Progenitor cell of endocrine pancreas (in vitro differentiated cells): ENCODE data around the gene REV1. TPM values are rescaled to one million over a fixed set of nuclear protein-coding genes. Genes with fewer than 3 reads are reported as not detected.
"Not testable (repeated sequence)": the region's sequence is repeated elsewhere in the genome, so short reads cannot be mapped to it uniquely, and the experiment has no call there.

Experiments
- DNase-seq: peaks from one replicate; pipeline ENCODE4 v3.0.0; 2021; ENCODE audit warnings: low spot score; ENCODE audit not compliant: unreplicated experiment
- H3K27ac Mint-ChIP-seq: 2 replicates; pipeline ENCODE4 v1.8.0; 2021; ENCODE audit warnings: mild to moderate bottlenecking, moderate library complexity, mixed read lengths
- H3K27me3 Mint-ChIP-seq: 2 replicates; pipeline ENCODE4 v1.8.0; 2021; ENCODE audit warnings: mixed read lengths
- H3K36me3 Mint-ChIP-seq: 2 replicates; pipeline ENCODE4 v1.8.0; 2022; ENCODE audit warnings: mixed read lengths; ENCODE audit not compliant: insufficient read depth
- H3K4me1 Mint-ChIP-seq: 2 replicates; pipeline ENCODE4 v1.8.0; 2021; ENCODE audit warnings: low read depth, mixed read lengths
- H3K4me3 Mint-ChIP-seq: 2 replicates; pipeline ENCODE4 v1.8.0; 2021; ENCODE audit warnings: low read depth, mild to moderate bottlenecking, moderate library complexity, mixed read lengths
- H3K9me3 Mint-ChIP-seq: 2 replicates; pipeline ENCODE4 v1.8.0; 2021; ENCODE audit warnings: low read depth, mixed read lengths
- total RNA-seq: library from RNA; stranded (reverse); gene quantifications from 2 replicates; pipeline ENCODE4 v1.2.1, GENCODE V29; 2021
- TF ChIP-seq, protein P1 (sequence below): fragments of 200-600 bp; sonication (generic); IDR thresholded peaks from one replicate; pipeline ENCODE4 v1.5.0; 2021; ENCODE audit warnings: antibody characterized with exemption, mild to moderate bottlenecking; ENCODE audit not compliant: unreplicated experiment

Gene REV1
- total RNA-seq, 1 donor from 2014 or later = 53.7 TPM

DNA sequence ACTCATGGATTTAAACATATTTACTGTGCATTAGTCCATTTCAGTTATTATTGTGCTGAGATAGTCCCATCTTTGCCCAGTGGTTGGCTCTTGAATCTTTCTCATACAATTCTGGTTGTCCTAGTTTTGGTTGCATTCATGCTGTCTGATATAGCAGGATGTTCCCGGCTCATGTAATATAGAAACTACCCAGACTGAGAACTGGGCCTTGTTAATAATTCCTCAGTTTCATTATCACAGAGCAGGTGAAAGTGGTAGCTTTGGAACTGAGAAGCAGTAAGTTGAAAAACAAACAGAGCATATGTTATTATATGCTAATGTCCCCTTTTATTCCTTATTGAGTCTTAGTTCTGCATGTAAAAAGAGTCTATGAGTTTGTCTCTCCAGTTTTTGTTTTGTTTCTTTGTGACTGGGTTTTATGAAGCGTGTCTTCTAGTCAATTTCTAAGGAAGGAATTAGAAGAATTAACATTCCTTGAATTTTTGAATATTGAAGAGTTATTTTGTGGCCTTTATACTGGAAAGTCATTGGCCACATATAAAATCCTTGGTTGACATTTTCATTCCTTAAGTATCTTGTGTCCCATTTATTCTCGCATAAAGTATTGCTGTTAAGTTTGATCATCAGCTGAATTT, 109.3 kb downstream of the REV1 start:
- TF ChIP-seq, protein P1, sequence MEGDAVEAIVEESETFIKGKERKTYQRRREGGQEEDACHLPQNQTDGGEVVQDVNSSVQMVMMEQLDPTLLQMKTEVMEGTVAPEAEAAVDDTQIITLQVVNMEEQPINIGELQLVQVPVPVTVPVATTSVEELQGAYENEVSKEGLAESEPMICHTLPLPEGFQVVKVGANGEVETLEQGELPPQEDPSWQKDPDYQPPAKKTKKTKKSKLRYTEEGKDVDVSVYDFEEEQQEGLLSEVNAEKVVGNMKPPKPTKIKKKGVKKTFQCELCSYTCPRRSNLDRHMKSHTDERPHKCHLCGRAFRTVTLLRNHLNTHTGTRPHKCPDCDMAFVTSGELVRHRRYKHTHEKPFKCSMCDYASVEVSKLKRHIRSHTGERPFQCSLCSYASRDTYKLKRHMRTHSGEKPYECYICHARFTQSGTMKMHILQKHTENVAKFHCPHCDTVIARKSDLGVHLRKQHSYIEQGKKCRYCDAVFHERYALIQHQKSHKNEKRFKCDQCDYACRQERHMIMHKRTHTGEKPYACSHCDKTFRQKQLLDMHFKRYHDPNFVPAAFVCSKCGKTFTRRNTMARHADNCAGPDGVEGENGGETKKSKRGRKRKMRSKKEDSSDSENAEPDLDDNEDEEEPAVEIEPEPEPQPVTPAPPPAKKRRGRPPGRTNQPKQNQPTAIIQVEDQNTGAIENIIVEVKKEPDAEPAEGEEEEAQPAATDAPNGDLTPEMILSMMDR = no peak
- peaks cover 37% of the 10 kb centered on the region for H3K36me3 Mint-ChIP-seq
- peaks cover 9% of the 10 kb centered on the region for H3K4me1 Mint-ChIP-seq
- no peak overlapping the region for H3K27ac Mint-ChIP-seq
- H3K27me3 Mint-ChIP-seq = no peaks in the 10 kb centered on the region
- H3K4me3 Mint-ChIP-seq = no peak overlapping the region
- no peaks in the 10 kb centered on the region for H3K9me3 Mint-ChIP-seq
- DNase-seq = no peak

DNA sequence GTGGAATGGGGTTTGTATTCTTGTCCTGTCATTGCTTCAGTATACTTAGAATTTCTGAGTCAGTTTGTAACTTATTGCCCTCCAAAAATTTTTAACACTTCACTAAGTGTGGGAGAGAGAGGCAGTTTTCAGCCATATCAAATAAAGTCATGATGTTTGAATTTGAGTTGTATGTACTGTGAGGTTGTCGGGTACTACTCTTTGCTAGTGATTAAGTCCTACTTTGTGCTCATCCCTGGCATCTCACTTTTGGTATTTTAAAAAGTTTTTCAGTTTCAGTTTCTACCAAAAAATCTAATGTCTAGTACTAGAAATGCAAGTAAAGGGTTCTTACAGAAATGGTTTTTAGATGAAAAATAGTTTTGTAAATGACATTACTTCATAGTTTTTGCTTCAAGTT, 111.9 kb downstream of the REV1 start:
- H3K4me1 Mint-ChIP-seq = peaks cover 9% of the 10 kb centered on the region
- no peak for DNase-seq
- no peak overlapping the region for H3K27ac Mint-ChIP-seq
- H3K27me3 Mint-ChIP-seq = no peaks in the 10 kb centered on the region
- peaks cover 11% of the 10 kb centered on the region for H3K9me3 Mint-ChIP-seq
- TF ChIP-seq, protein P1 = no peak
- no peak overlapping the region for H3K4me3 Mint-ChIP-seq
- H3K36me3 Mint-ChIP-seq = peaks cover 44% of the 10 kb centered on the region

DNA sequence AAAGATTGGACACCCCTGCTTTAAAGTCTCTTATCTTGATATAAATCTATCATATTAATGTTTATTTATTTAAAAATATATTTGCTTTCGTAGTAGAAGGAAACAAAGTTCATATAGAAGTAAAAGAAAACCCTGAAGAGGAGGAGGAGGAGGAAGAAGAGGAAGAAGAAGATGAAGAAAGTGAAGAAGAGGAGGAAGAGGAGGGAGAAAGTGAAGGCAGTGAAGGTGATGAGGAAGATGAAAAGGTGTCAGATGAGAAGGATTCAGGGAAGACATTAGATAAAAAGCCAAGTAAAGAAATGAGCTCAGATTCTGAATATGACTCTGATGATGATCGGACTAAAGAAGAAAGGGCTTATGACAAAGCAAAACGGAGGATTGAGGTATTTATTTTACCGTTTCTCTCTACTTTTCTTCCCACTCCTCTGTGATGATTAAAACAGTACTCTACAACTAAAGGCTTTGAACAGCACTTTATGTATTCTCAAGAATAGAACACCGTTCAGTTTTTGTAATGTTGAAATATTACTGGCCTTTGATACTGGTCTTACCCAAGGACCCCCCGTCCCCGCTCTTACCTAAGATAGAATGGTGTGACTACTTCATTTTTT, 113.5 kb downstream of the REV1 start:
- Mint-ChIP-seq H3K4me1 (peaks cover 2% of the 10 kb centered on the region), H3K27ac (no peak overlapping the region), H3K27me3 (no peaks in the 10 kb centered on the region), H3K9me3 (peaks cover 13% of the 10 kb centered on the region), H3K36me3 (peaks cover 48% of the 10 kb centered on the region), H3K4me3 (no peak overlapping the region)
- TF ChIP-seq, protein P1 = no peak
- DNase-seq = no peak

DNA sequence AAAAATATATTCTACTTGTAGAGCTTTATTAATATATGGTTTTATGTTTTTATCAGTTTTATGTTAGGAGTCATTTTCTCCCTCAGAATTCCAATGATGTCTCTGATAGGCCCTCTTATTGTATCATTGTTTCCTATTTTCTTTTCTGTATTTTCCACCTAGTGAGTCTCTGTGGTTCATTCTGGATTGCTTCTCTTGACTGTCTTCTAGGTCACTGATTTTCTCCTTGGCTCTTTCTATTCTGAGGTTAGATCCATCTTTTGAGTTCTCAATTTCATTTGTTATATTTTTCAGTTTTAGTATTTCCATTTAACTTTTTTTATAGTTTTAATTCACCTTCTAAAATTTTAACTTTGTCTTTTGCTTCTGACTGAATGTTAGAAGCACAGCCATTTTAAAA, 115.1 kb downstream of the REV1 start:
- Mint-ChIP-seq H3K27ac (no peak overlapping the region), H3K9me3 (peaks cover 13% of the 10 kb centered on the region), H3K36me3 (peaks cover 45% of the 10 kb centered on the region), H3K27me3 (no peaks in the 10 kb centered on the region), H3K4me3 (no peak overlapping the region), H3K4me1 (no peaks in the 10 kb centered on the region)
- no peak for DNase-seq
- TF ChIP-seq, protein P1 = no peak

DNA sequence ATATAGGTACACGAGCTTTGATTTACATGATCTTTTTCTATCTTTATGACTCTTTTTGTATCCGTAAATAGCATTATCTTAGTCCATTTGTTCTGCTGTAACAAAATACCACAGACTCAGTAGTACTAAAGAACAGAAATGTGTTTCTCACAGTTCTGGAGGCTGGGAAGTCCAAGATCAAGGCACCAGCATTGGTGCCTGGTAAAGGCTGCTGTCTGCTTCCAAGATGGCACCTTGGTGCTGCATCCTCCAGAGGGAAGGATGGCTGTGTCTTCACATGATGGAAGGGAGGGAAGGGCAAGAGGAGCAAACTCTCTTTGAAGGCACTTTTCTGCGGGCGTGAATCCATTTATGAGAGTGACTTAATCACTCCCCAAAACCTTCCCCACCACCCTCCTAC, 116.7 kb downstream of the REV1 start:
- Mint-ChIP-seq H3K9me3 (peaks cover 13% of the 10 kb centered on the region), H3K36me3 (peaks cover 49% of the 10 kb centered on the region), H3K4me3 (no peak overlapping the region), H3K4me1 (no peaks in the 10 kb centered on the region), H3K27me3 (no peaks in the 10 kb centered on the region), H3K27ac (no peak overlapping the region)
- TF ChIP-seq, protein P1 = no peak
- DNase-seq = no peak

DNA sequence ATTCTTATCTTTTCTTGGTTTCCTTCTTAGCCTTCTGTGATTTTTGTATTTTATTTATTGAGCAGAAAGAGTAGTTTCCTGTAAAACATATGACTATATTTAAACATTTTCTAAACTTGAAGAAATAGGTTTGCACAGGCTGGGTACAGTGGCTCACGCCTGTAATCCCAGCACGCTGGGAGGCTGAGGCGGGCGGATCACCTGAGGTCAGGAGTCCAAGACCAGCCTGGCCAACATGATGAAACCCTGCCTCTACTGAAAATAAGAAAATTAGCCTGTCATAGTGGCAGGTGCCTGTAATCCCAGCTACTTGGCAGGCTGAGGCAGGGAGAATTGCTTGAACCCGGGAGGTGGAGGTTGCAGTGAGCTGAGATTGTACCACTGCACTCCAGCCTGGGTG, 121.0 kb downstream of the REV1 start:
- H3K27ac Mint-ChIP-seq, H3K4me1 Mint-ChIP-seq, H3K4me3 Mint-ChIP-seq, DNase-seq, H3K27me3 Mint-ChIP-seq, H3K9me3 Mint-ChIP-seq: not testable (repeated sequence)
- H3K36me3 Mint-ChIP-seq = peaks cover 40% of the 10 kb centered on the region
